ENCODE results near the gene THOP1. TPM values are rescaled to one million over a fixed set of nuclear protein-coding genes. Genes with fewer than 3 reads are reported as not detected.

THOP1 gene
- total and polyA plus RNA-seq, 11 donors = 36.8 to 114 (median 44.3) TPM

DNA sequence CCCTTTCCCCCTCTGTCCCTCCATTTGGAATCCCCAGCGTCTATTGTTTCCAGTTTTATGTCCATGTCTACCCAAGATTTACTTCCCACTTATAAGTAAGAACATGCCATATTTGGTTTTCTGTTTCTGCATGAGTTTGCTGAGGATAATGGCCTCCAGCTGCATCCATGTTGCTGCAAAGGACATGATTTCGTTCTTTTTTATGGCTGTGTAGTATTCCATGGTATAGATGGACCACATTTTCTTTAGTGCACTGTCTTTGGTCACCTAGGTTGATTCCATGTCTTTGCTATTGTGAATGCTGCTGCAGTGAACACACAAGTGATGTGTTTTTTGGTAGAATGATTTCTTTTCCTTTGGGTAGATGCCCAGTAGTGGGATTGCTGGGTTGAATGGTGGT, 59.8 kb downstream of the THOP1 start:
- 97 to 100% (median 98%) methylated on average over 2 of the region's 2 CpGs for WGBS, 4 donors
- Histone ChIP-seq H3K27me3 (no peaks in the 10 kb centered on the region), H3K36me3 (peaks cover 0 to 9% (median 0%) of the 10 kb centered on the region in 9 donors), H3K9me3 (peaks cover 0 to 55% (median 25%) of the 10 kb centered on the region in 12 donors), H3K27ac (no peak overlapping the region), H3K4me1 (peaks cover 0 to 33% (median 16%) of the 10 kb centered on the region in 12 donors), H3K4me3 (no peak overlapping the region)
- no peak for ATAC-seq
- DNase-seq = no peak
- TF ChIP-seq, protein P1, sequence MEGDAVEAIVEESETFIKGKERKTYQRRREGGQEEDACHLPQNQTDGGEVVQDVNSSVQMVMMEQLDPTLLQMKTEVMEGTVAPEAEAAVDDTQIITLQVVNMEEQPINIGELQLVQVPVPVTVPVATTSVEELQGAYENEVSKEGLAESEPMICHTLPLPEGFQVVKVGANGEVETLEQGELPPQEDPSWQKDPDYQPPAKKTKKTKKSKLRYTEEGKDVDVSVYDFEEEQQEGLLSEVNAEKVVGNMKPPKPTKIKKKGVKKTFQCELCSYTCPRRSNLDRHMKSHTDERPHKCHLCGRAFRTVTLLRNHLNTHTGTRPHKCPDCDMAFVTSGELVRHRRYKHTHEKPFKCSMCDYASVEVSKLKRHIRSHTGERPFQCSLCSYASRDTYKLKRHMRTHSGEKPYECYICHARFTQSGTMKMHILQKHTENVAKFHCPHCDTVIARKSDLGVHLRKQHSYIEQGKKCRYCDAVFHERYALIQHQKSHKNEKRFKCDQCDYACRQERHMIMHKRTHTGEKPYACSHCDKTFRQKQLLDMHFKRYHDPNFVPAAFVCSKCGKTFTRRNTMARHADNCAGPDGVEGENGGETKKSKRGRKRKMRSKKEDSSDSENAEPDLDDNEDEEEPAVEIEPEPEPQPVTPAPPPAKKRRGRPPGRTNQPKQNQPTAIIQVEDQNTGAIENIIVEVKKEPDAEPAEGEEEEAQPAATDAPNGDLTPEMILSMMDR (IDR thresholded peaks at IDR 0.05) = no peak
- no peak for TF ChIP-seq POLR2A (IDR thresholded peaks at IDR 0.05)
- intact Hi-C loops (cut with DNase I) = no loop called here

DNA sequence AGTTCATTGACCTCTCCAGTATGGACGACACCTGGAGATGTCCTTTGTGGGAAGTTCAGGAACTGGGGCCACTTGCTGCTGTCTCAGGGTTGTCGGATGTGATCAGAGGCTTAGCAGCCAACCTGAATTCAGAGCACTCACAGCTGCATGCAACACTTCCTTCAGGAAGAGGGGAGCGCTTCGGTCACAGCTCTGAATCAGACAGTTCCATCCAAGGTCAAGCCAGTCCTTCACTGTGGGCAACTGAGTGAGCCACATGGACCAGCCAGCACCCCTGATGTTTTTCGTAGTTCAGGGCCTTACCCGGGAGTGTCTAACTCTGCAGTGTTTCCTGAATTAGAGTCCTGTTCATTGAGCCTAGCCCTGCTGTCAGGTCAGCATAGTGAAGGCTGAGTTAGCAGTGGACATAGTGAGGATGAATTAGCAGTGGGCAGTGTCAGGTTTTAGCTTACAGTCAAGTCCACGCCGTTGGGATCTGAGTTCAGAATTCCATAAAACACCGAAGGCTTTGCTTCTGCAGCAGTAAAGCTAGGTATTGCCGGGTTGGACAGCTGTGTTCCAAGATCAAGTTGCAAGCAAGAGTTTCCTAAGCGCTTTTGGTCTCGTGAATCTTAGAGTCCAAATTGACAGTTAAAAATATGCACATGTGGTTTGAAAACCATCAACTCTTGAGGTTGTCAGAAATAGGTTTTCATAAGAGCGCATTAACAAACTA, 61.0 kb downstream of the THOP1 start:
- DNase-seq (no peak), ATAC-seq (no peak)
- Histone ChIP-seq H3K4me1 (peaks cover 0 to 30% (median 14%) of the 10 kb centered on the region in 12 donors), H3K27ac (peak overlapping the region in 5 of 12 donors; percentile 10 to 37 (median 26)), H3K27me3 (no peaks in the 10 kb centered on the region), H3K9me3 (peaks cover 0 to 67% (median 37%) of the 10 kb centered on the region in 12 donors), H3K36me3 (peaks cover 4 to 21% (median 11%) of the 10 kb centered on the region in 9 donors), H3K4me3 (no peak overlapping the region)
- no peak for TF ChIP-seq POLR2A (IDR thresholded peaks at IDR 0.05)
- TF ChIP-seq, protein P1 (IDR thresholded peaks at IDR 0.05) = no peak
- 76 to 85% (median 83%) methylated on average over 9 to 13 of the region's 13 CpGs for WGBS, 4 donors
- intact Hi-C loops (cut with DNase I) = no loop called here

- TF ChIP-seq, protein P1 (IDR thresholded peaks at IDR 0.05) = no peak
- TF ChIP-seq POLR2A (IDR thresholded peaks at IDR 0.05) = no peak
- intact Hi-C loops (cut with DNase I) = no loop called here
- Histone ChIP-seq H3K27ac (no peak overlapping the region), H3K27me3 (no peaks in the 10 kb centered on the region), H3K9me3 (peaks cover 0 to 79% (median 49%) of the 10 kb centered on the region in 12 donors), H3K4me1 (peaks cover 0 to 24% (median 8%) of the 10 kb centered on the region in 12 donors), H3K4me3 (no peak overlapping the region), H3K36me3 (peaks cover 14 to 33% (median 22%) of the 10 kb centered on the region in 9 donors)
- 95 to 100% (median 97%) methylated on average over 3 of the region's 3 CpGs for WGBS, 4 donors
- ATAC-seq = no peak
- no peak for DNase-seq
Measured at GRCh38 chr19:2847507-2847906, 62.2 kb downstream of the THOP1 start.

GRCh38 chr19:2848616-2849015, 63.3 kb downstream of the THOP1 start:
- no peak for ATAC-seq
- intact Hi-C loops (cut with DNase I) = no loop called here
- WGBS, 4 donors = 72 to 89% (median 84%) methylated on average over 3 to 4 of the region's 4 CpGs
- Histone ChIP-seq H3K9me3 (peaks cover 0 to 90% (median 60%) of the 10 kb centered on the region in 12 donors), H3K4me3 (no peak overlapping the region), H3K27me3 (no peaks in the 10 kb centered on the region), H3K4me1 (peaks cover 0 to 15% (median 5%) of the 10 kb centered on the region in 12 donors), H3K27ac (no peak overlapping the region), H3K36me3 (peaks cover 24 to 44% (median 34%) of the 10 kb centered on the region in 9 donors)
- DNase-seq = no peak
- TF ChIP-seq POLR2A (IDR thresholded peaks at IDR 0.05) = no peak
- TF ChIP-seq, protein P1 (IDR thresholded peaks at IDR 0.05) = no peak

Measured in heart left ventricle (tissue), 16 donors.